Brain microvascular endothelial cell (primary cell): ENCODE results near the gene TTC7B.

ENCODE experiments used
- DNase-seq: peaks from one replicate; pipeline ENCODE4 v3.0.0-alpha.2; 2020
- H3K27ac ChIP-seq: fragments of 250-450 bp; sonication (Bioruptor Pico); 2 replicates; pipeline ENCODE4 v1.5.1; 2020; ENCODE audit warnings: mild to moderate bottlenecking, moderate library complexity
- H3K27me3 ChIP-seq: fragments of 250-450 bp; sonication (Bioruptor Pico); replicated peaks from 2 replicates; pipeline ENCODE4 v1.5.1; 2020; ENCODE audit warnings: mild to moderate bottlenecking
- H3K36me3 ChIP-seq: fragments of 250-450 bp; sonication (Bioruptor Pico); replicated peaks from 2 replicates; pipeline ENCODE4 v1.5.1; 2020; ENCODE audit warnings: mild to moderate bottlenecking
- H3K4me3 ChIP-seq: 2 replicates; pipeline ENCODE4 v1.5.1; 2011; ENCODE audit warnings: low read depth, mild to moderate bottlenecking, control low read depth, low read length, moderate library complexity
- CTCF ChIP-seq: IDR thresholded peaks from 2 replicates; pipeline ENCODE4 v1.5.1; 2011; ENCODE audit warnings: low read depth, mild to moderate bottlenecking, moderate library complexity, low read length, control low read depth, inconsistent platforms; ENCODE audit errors: missing control alignments
- in situ Hi-C: cut with HindIII; loops from 2 replicates; pipeline ENCODE4 v1.10.0; 2017; ENCODE audit warnings: low sequenced_read_pairs, low pct_ligation_motif_present

The TTC7B gene

GRCh38 chr14:90743425-90743824 is 72.8 kb downstream of the TTC7B start:
- Histone ChIP-seq H3K36me3 (no peaks in the 10 kb centered on the region), H3K27me3 (no peaks in the 10 kb centered on the region), H3K4me3 (no peak overlapping the region), H3K27ac (no peak overlapping the region)
- no peak for DNase-seq
- no peak for TF ChIP-seq CTCF
- in situ Hi-C loops: no loop called here

GRCh38 chr14:90742729-90743128 is 73.5 kb downstream of the TTC7B start:
- H3K36me3 ChIP-seq: no peaks in the 10 kb centered on the region
- H3K4me3 ChIP-seq: no peak overlapping the region
- no peak for TF ChIP-seq CTCF
- no peak for DNase-seq
- no peaks in the 10 kb centered on the region for H3K27me3 ChIP-seq
- H3K27ac ChIP-seq: no peak overlapping the region
- in situ Hi-C loops: no loop called here

- DNase-seq: no peak
- no peak for TF ChIP-seq CTCF
- in situ Hi-C loops: no loop called here
- H3K36me3 ChIP-seq: no peaks in the 10 kb centered on the region
- no peak overlapping the region for H3K27ac ChIP-seq
- no peak overlapping the region for H3K4me3 ChIP-seq
- no peaks in the 10 kb centered on the region for H3K27me3 ChIP-seq
These were observed 74.0 kb downstream of the TTC7B start for GRCh38 chr14:90742252-90742651.

- H3K27ac ChIP-seq: no peak overlapping the region
- H3K36me3 ChIP-seq: no peaks in the 10 kb centered on the region
- in situ Hi-C loops: no loop called here
- no peak overlapping the region for H3K4me3 ChIP-seq
- DNase-seq: no peak
- no peak for TF ChIP-seq CTCF
- H3K27me3 ChIP-seq: no peaks in the 10 kb centered on the region
These were observed 74.6 kb downstream of the TTC7B start for GRCh38 chr14:90741682-90741946.

GRCh38 chr14:90740946-90741681 is 75.1 kb downstream of the TTC7B start:
- in situ Hi-C loops: no loop called here
- Histone ChIP-seq H3K27me3 (no peaks in the 10 kb centered on the region), H3K36me3 (no peaks in the 10 kb centered on the region), H3K27ac (no peak overlapping the region), H3K4me3 (no peak overlapping the region)
- DNase-seq: no peak
- no peak for TF ChIP-seq CTCF

GRCh38 chr14:90740081-90740480 is 76.1 kb downstream of the TTC7B start:
- DNase-seq: no peak
- Histone ChIP-seq H3K36me3 (no peaks in the 10 kb centered on the region), H3K27ac (no peak overlapping the region), H3K27me3 (no peaks in the 10 kb centered on the region), H3K4me3 (no peak overlapping the region)
- in situ Hi-C loops: no loop called here
- no peak for TF ChIP-seq CTCF
